ENCODE measurements around the gene LCTL. TPM values are rescaled to one million over a fixed set of nuclear protein-coding genes. Genes with fewer than 3 reads are reported as not detected.
"Not testable (repeated sequence)": the region's sequence is repeated elsewhere in the genome, so short reads cannot be mapped to it uniquely, and the experiment has no call there.

LCTL gene
- polyA plus RNA-seq, 2 donors, result not detected

- Histone ChIP-seq H3K36me3 (ENCODE audit: control insufficient read depth in 2 of 2, insufficient read depth in 2 of 2, low read length in 1 of 2) (peaks cover 5 to 8% of the 10 kb centered on the region in 2 donors), H3K27ac (ENCODE audit: low read depth in 2 of 2, low read length in 1 of 2) (no peak overlapping the region), H3K9me3 (ENCODE audit: control insufficient read depth in 2 of 2, insufficient read depth in 1 of 2, low read depth in 1 of 2, low read length in 1 of 2) (no peaks in the 10 kb centered on the region), H3K27me3 (ENCODE audit: control insufficient read depth in 1 of 2, insufficient read depth in 2 of 2, low read length in 2 of 2) (no peaks in the 10 kb centered on the region), H3K4me1 (ENCODE audit: control insufficient read depth in 2 of 2, insufficient read depth in 2 of 2, low read length in 1 of 2) (no peaks in the 10 kb centered on the region), H3K4me3 (ENCODE audit: low read depth in 1 of 2, low read length in 2 of 2) (peak overlapping the region in 1 of 2 donors; percentile 98)
- WGBS, 2 donors, result 29 to 32% methylated on average over 4 of the region's 4 CpGs
Observed at GRCh38 chr15:66505818-66506217, 60.0 kb downstream of the LCTL start.

GRCh38 chr15:66505430-66505811 lies 60.4 kb downstream of the LCTL start:
- Histone ChIP-seq H3K4me1 (ENCODE audit: control insufficient read depth in 2 of 2, insufficient read depth in 2 of 2, low read length in 1 of 2) (no peaks in the 10 kb centered on the region), H3K36me3 (ENCODE audit: control insufficient read depth in 2 of 2, insufficient read depth in 2 of 2, low read length in 1 of 2) (peaks cover 7 to 8% of the 10 kb centered on the region in 2 donors), H3K9me3 (ENCODE audit: control insufficient read depth in 2 of 2, insufficient read depth in 1 of 2, low read depth in 1 of 2, low read length in 1 of 2) (no peaks in the 10 kb centered on the region), H3K4me3 (ENCODE audit: low read depth in 1 of 2, low read length in 2 of 2) (peak overlapping the region; percentile 94 to 98), H3K27ac (ENCODE audit: low read depth in 2 of 2, low read length in 1 of 2) (peak overlapping the region; percentile 89 to 99), H3K27me3 (ENCODE audit: control insufficient read depth in 1 of 2, insufficient read depth in 2 of 2, low read length in 2 of 2) (no peaks in the 10 kb centered on the region)
- 0 to 1% methylated on average over 13 of the region's 13 CpGs for WGBS, 2 donors

DNA sequence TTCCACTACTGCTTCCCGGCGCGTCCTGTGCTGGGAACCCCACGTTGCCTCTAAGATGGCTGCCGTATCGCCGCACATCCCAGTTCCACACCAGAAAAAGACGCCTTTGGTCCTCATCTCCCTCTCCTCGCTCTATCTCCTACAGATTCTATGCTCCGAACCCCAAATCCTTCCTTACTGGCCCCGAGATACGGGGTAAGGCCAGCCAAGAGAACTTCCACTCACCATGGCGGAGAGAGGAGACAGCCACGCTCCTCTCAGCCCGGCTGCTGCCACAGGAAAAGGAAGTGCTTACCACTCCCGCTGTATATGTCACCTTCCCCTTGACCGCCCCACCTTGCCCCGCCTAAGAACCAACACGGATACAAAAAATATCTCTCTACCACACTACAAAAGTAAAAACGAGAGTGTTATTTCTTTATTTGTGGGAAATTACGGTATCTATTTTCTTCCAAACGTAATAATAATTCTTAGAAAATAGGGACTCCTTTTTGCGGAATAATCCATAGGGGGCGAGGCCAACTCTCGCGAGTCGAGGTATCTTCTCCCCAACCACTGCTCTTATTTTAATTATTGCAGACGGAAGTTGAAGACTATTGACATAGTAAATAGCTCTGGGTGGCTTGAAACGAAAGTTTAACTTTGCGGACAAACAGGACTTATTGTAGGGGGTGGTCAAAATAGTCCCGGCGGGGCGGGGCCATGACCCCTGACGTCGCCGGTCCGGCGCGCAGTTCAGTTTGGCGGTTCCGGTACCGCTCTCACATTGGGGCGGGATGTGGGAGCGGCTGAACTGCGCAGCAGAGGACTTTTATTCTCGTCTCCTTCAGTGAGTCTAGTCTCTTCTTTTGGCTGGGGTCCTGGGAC lies 61.0 kb downstream of the LCTL start, which contains the start of the genes RPL4 and ZWILCH:
TSS of gene RPL4 (minus strand) at position 293 of the 867 bp plus-strand sequence. CDS start at position 228, 65 bp downstream.
TSS of gene ZWILCH (plus strand) at position 764 of the 867 bp plus-strand sequence. CDS start at position 777, 13 bp downstream.
- 0 to 1% methylated on average over 46 of the region's 46 CpGs for WGBS, 2 donors
- Histone ChIP-seq H3K9me3 (ENCODE audit: control insufficient read depth in 2 of 2, insufficient read depth in 1 of 2, low read depth in 1 of 2, low read length in 1 of 2) (no peaks in the 10 kb centered on the region), H3K27me3 (ENCODE audit: control insufficient read depth in 1 of 2, insufficient read depth in 2 of 2, low read length in 2 of 2) (no peaks in the 10 kb centered on the region), H3K36me3 (ENCODE audit: control insufficient read depth in 2 of 2, insufficient read depth in 2 of 2, low read length in 1 of 2) (peaks cover 8 to 13% of the 10 kb centered on the region in 2 donors), H3K4me3 (ENCODE audit: low read depth in 1 of 2, low read length in 2 of 2) (peak within 1 kb of the TSS; percentile 94 to 98), H3K4me1 (ENCODE audit: control insufficient read depth in 2 of 2, insufficient read depth in 2 of 2, low read length in 1 of 2) (no peaks in the 10 kb centered on the region), H3K27ac (ENCODE audit: low read depth in 2 of 2, low read length in 1 of 2) (peak within 1 kb of the TSS; percentile 89 to 99)

GRCh38 chr15:66503780-66504562 lies 61.8 kb downstream of the LCTL start:
- Histone ChIP-seq H3K9me3 (ENCODE audit: control insufficient read depth in 2 of 2, insufficient read depth in 1 of 2, low read depth in 1 of 2, low read length in 1 of 2) (no peaks in the 10 kb centered on the region), H3K27ac (ENCODE audit: low read depth in 2 of 2, low read length in 1 of 2) (peak overlapping the region; percentile 89 to 99), H3K36me3 (ENCODE audit: control insufficient read depth in 2 of 2, insufficient read depth in 2 of 2, low read length in 1 of 2) (peaks cover 8 to 19% of the 10 kb centered on the region in 2 donors), H3K4me3 (ENCODE audit: low read depth in 1 of 2, low read length in 2 of 2) (peak overlapping the region; percentile 94 to 98), H3K4me1 (ENCODE audit: control insufficient read depth in 2 of 2, insufficient read depth in 2 of 2, low read length in 1 of 2) (no peaks in the 10 kb centered on the region), H3K27me3 (ENCODE audit: control insufficient read depth in 1 of 2, insufficient read depth in 2 of 2, low read length in 2 of 2) (no peaks in the 10 kb centered on the region)
- 0 to 1% methylated on average over 12 of the region's 12 CpGs for WGBS, 2 donors

DNA sequence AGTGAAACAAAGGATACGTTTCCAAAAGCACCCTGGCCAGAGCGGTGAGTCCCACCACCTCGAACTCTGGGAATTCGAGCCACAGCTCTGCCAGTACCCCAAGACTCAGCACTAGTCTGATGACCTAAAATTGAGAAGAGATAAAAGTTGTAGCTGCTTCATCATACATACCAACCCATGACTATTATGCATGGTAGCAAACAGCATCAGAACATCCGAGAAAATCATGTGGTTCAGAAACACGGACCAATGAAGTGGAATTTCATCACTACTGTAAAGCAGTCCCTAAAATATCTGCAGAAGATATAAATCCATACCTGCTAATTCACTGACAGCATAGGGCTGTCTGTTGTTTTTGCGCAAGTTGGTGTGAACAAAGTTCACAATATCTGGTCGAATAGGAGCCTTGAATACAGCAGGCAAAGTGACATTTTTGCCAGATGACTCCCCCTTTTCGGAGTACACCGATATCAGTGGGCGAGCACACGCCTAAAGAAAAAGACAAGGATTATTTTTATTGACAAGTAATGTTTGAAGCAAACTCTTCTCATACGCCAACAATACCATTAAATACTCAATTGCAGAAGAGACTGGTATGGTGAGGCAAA lies 62.7 kb downstream of the LCTL start:
- H3K4me1 ChIP-seq (ENCODE audit: control insufficient read depth in 2 of 2, insufficient read depth in 2 of 2, low read length in 1 of 2), result not testable (repeated sequence)

GRCh38 chr15:66502491-66502890 lies 63.3 kb downstream of the LCTL start:
- no peaks in the 10 kb centered on the region for H3K9me3 ChIP-seq (ENCODE audit: control insufficient read depth in 2 of 2, insufficient read depth in 1 of 2, low read depth in 1 of 2, low read length in 1 of 2)
- peaks cover 8 to 23% of the 10 kb centered on the region in 2 donors for H3K36me3 ChIP-seq (ENCODE audit: control insufficient read depth in 2 of 2, insufficient read depth in 2 of 2, low read length in 1 of 2)
- H3K27ac ChIP-seq (ENCODE audit: low read depth in 2 of 2, low read length in 1 of 2), result peak overlapping the region in 1 of 2 donors; percentile 22
- H3K4me3 ChIP-seq (ENCODE audit: low read depth in 1 of 2, low read length in 2 of 2), result peak overlapping the region in 1 of 2 donors; percentile 98
- no peaks in the 10 kb centered on the region for H3K27me3 ChIP-seq (ENCODE audit: control insufficient read depth in 1 of 2, insufficient read depth in 2 of 2, low read length in 2 of 2)
- H3K4me1 ChIP-seq (ENCODE audit: control insufficient read depth in 2 of 2, insufficient read depth in 2 of 2, low read length in 1 of 2), result no peaks in the 10 kb centered on the region
- WGBS, 2 donors, result 58 to 63% methylated on average over 10 of the region's 10 CpGs

More for the DNA sequence above, 62.7 kb downstream of the LCTL start:
- Histone ChIP-seq H3K36me3 (ENCODE audit: control insufficient read depth in 2 of 2, insufficient read depth in 2 of 2, low read length in 1 of 2) (peaks cover 8 to 23% of the 10 kb centered on the region in 2 donors), H3K4me3 (ENCODE audit: low read depth in 1 of 2, low read length in 2 of 2) (peak overlapping the region; percentile 28 to 98), H3K27ac (ENCODE audit: low read depth in 2 of 2, low read length in 1 of 2) (peak overlapping the region in 1 of 2 donors; percentile 4)
- H3K9me3 ChIP-seq (ENCODE audit: control insufficient read depth in 2 of 2, insufficient read depth in 1 of 2, low read depth in 1 of 2, low read length in 1 of 2); H3K27me3 ChIP-seq (ENCODE audit: control insufficient read depth in 1 of 2, insufficient read depth in 2 of 2, low read length in 2 of 2): not testable (repeated sequence)
- 37% methylated on average over 13 of the region's 13 CpGs for WGBS, 2 donors

GRCh38 chr15:66500346-66500745 lies 65.5 kb downstream of the LCTL start:
- H3K9me3 ChIP-seq (ENCODE audit: control insufficient read depth in 2 of 2, insufficient read depth in 1 of 2, low read depth in 1 of 2, low read length in 1 of 2); H3K4me3 ChIP-seq (ENCODE audit: low read depth in 1 of 2, low read length in 2 of 2); H3K27me3 ChIP-seq (ENCODE audit: control insufficient read depth in 1 of 2, insufficient read depth in 2 of 2, low read length in 2 of 2); H3K4me1 ChIP-seq (ENCODE audit: control insufficient read depth in 2 of 2, insufficient read depth in 2 of 2, low read length in 1 of 2); H3K27ac ChIP-seq (ENCODE audit: low read depth in 2 of 2, low read length in 1 of 2): not testable (repeated sequence)
- H3K36me3 ChIP-seq (ENCODE audit: control insufficient read depth in 2 of 2, insufficient read depth in 2 of 2, low read length in 1 of 2), result peaks cover 8 to 23% of the 10 kb centered on the region in 2 donors
- 82 to 84% methylated on average over 7 of the region's 7 CpGs for WGBS, 2 donors

GRCh38 chr15:66498501-66499386 lies 67.1 kb downstream of the LCTL start:
- Histone ChIP-seq H3K27me3 (ENCODE audit: control insufficient read depth in 1 of 2, insufficient read depth in 2 of 2, low read length in 2 of 2) (no peaks in the 10 kb centered on the region), H3K27ac (ENCODE audit: low read depth in 2 of 2, low read length in 1 of 2) (no peak overlapping the region), H3K4me1 (ENCODE audit: control insufficient read depth in 2 of 2, insufficient read depth in 2 of 2, low read length in 1 of 2) (peaks cover 0 to 5% of the 10 kb centered on the region in 2 donors), H3K4me3 (ENCODE audit: low read depth in 1 of 2, low read length in 2 of 2) (no peak overlapping the region), H3K36me3 (ENCODE audit: control insufficient read depth in 2 of 2, insufficient read depth in 2 of 2, low read length in 1 of 2) (peaks cover 11 to 26% of the 10 kb centered on the region in 2 donors), H3K9me3 (ENCODE audit: control insufficient read depth in 2 of 2, insufficient read depth in 1 of 2, low read depth in 1 of 2, low read length in 1 of 2) (no peaks in the 10 kb centered on the region)
- WGBS, 2 donors, result 46% methylated on average over 3 of the region's 3 CpGs

Measured in esophagus (tissue), 2 donors.